T47D (cell line): ENCODE results near the gene LDLRAP1.

Source experiments
- DNase-seq, 2 experiments: peaks; one replicate each; pipeline versions ENCODE4 v3.0.0 to v3.0.0-alpha.2; 2011 to 2012; ENCODE audit warnings: low read depth in 1 of 2, low spot score in 1 of 2
- JUND ChIP-seq: IDR thresholded peaks from 2 replicates; pipeline ENCODE4 v1.6.1; 2012; ENCODE audit warnings: low read depth
- in situ Hi-C: cut with HindIII; loops from 2 replicates; pipeline ENCODE4 v1.10.0; 2016; ENCODE audit warnings: low sequenced_read_pairs, low pct_unique_long_range_greater_than_20kb

The LDLRAP1 gene

GRCh38 chr1:25554430-25554780, 11.0 kb downstream of the LDLRAP1 start:
- no peak for TF ChIP-seq JUND
- in situ Hi-C loops: no loop called here
- no peak for DNase-seq

- DNase-seq: no peak
- TF ChIP-seq JUND: no peak
- in situ Hi-C loops: no loop called here
Observed at GRCh38 chr1:25554886-25555752, 11.7 kb downstream of the LDLRAP1 start.

GRCh38 chr1:25555753-25556092, 12.3 kb downstream of the LDLRAP1 start:
- in situ Hi-C loops: no loop called here
- no peak for DNase-seq
- no peak for TF ChIP-seq JUND

GRCh38 chr1:25556132-25556670, 12.8 kb downstream of the LDLRAP1 start:
- in situ Hi-C loops: no loop called here
- no peak for TF ChIP-seq JUND
- no peak for DNase-seq

- in situ Hi-C loops: no loop called here
- DNase-seq: no peak
- TF ChIP-seq JUND: no peak
Observed at GRCh38 chr1:25556791-25557476, 13.5 kb downstream of the LDLRAP1 start.

- no peak for DNase-seq
- no peak for TF ChIP-seq JUND
- in situ Hi-C loops: no loop called here
Observed at GRCh38 chr1:25557543-25557942, 14.1 kb downstream of the LDLRAP1 start.

- no peak for TF ChIP-seq JUND
- no peak for DNase-seq
- in situ Hi-C loops: no loop called here
Observed at GRCh38 chr1:25559031-25559430, 15.6 kb downstream of the LDLRAP1 start.

GRCh38 chr1:25560001-25560400, 16.6 kb downstream of the LDLRAP1 start:
- TF ChIP-seq JUND: no peak
- in situ Hi-C loops: no loop called here
- DNase-seq: no peak

- in situ Hi-C loops: no loop called here
- no peak for TF ChIP-seq JUND
- DNase-seq: no peak
Observed at GRCh38 chr1:25560788-25561187, 17.4 kb downstream of the LDLRAP1 start.

GRCh38 chr1:25561421-25562100, 18.2 kb downstream of the LDLRAP1 start:
- no peak for TF ChIP-seq JUND
- DNase-seq: no peak
- in situ Hi-C loops: no loop called here

GRCh38 chr1:25562101-25562927, 18.9 kb downstream of the LDLRAP1 start:
- in situ Hi-C loops: no loop called here
- DNase-seq: no peak
- TF ChIP-seq JUND: no peak

- in situ Hi-C loops: no loop called here
- TF ChIP-seq JUND: no peak
Observed at GRCh38 chr1:25562928-25563283, 19.5 kb downstream of the LDLRAP1 start.

More at GRCh38 chr1:25562928-25563283, 19.5 kb downstream of the LDLRAP1 start:
- no peak for DNase-seq
